ENCODE measurements around the gene ADAP1. TPM values are rescaled to one million over a fixed set of nuclear protein-coding genes. Genes with fewer than 3 reads are reported as not detected.

The ADAP1 gene
- total RNA-seq, 1 donor from 2014 or later: 5.2 TPM

- Mint-ChIP-seq H3K4me3 (no peak overlapping the region), H3K36me3 (ENCODE audit: low read depth) (peaks cover 6% of the 10 kb centered on the region), H3K4me1 (no peaks in the 10 kb centered on the region), H3K9me3 (no peaks in the 10 kb centered on the region), H3K27me3 (ENCODE audit: low read depth) (peaks cover 13% of the 10 kb centered on the region), H3K27ac (ENCODE audit: unreplicated experiment) (no peak overlapping the region)
- no peak for TF ChIP-seq CTCF (conservative IDR thresholded peaks at IDR 0.05)
- no peak for DNase-seq (ENCODE audit: low read depth, low spot score)
Measured at GRCh38 chr7:899806-900205, 54.7 kb downstream of the ADAP1 start.

- Mint-ChIP-seq H3K4me1 (no peaks in the 10 kb centered on the region), H3K4me3 (no peak overlapping the region), H3K36me3 (ENCODE audit: low read depth) (peaks cover 6% of the 10 kb centered on the region), H3K27ac (ENCODE audit: unreplicated experiment) (no peak overlapping the region), H3K9me3 (no peaks in the 10 kb centered on the region), H3K27me3 (ENCODE audit: low read depth) (peaks cover 13% of the 10 kb centered on the region)
- no peak for TF ChIP-seq CTCF (conservative IDR thresholded peaks at IDR 0.05)
- no peak for DNase-seq (ENCODE audit: low read depth, low spot score)
Measured at GRCh38 chr7:898855-899681, 55.4 kb downstream of the ADAP1 start.

GRCh38 chr7:898460-898854 is 56.0 kb downstream of the ADAP1 start:
- no peak overlapping the region for H3K4me3 Mint-ChIP-seq
- no peaks in the 10 kb centered on the region for H3K9me3 Mint-ChIP-seq
- TF ChIP-seq CTCF (conservative IDR thresholded peaks at IDR 0.05): no peak
- peaks cover 6% of the 10 kb centered on the region for H3K36me3 Mint-ChIP-seq (ENCODE audit: low read depth)
- no peak overlapping the region for H3K27ac Mint-ChIP-seq (ENCODE audit: unreplicated experiment)
- no peaks in the 10 kb centered on the region for H3K4me1 Mint-ChIP-seq
- DNase-seq (ENCODE audit: low read depth, low spot score): no peak
- H3K27me3 Mint-ChIP-seq (ENCODE audit: low read depth): peaks cover 12% of the 10 kb centered on the region

GRCh38 chr7:897771-898376 is 56.6 kb downstream of the ADAP1 start:
- H3K9me3 Mint-ChIP-seq: no peaks in the 10 kb centered on the region
- DNase-seq (ENCODE audit: low read depth, low spot score): no peak
- no peak for TF ChIP-seq CTCF (conservative IDR thresholded peaks at IDR 0.05)
- H3K4me3 Mint-ChIP-seq: no peak overlapping the region
- peaks cover 6% of the 10 kb centered on the region for H3K36me3 Mint-ChIP-seq (ENCODE audit: low read depth)
- H3K27ac Mint-ChIP-seq (ENCODE audit: unreplicated experiment): no peak overlapping the region
- H3K4me1 Mint-ChIP-seq: no peaks in the 10 kb centered on the region
- peaks cover 7% of the 10 kb centered on the region for H3K27me3 Mint-ChIP-seq (ENCODE audit: low read depth)

GRCh38 chr7:897086-897485 is 57.4 kb downstream of the ADAP1 start:
- Mint-ChIP-seq H3K4me3 (no peak overlapping the region), H3K9me3 (no peaks in the 10 kb centered on the region), H3K27me3 (ENCODE audit: low read depth) (no peaks in the 10 kb centered on the region), H3K27ac (ENCODE audit: unreplicated experiment) (no peak overlapping the region), H3K36me3 (ENCODE audit: low read depth) (peaks cover 13% of the 10 kb centered on the region), H3K4me1 (no peaks in the 10 kb centered on the region)
- no peak for DNase-seq (ENCODE audit: low read depth, low spot score)
- TF ChIP-seq CTCF (conservative IDR thresholded peaks at IDR 0.05): no peak
